GM12878 (cell line): ENCODE results near the gene MUC5B. TPM values are rescaled to one million over a fixed set of nuclear protein-coding genes. Genes with fewer than 3 reads are reported as not detected.
"Not testable (repeated sequence)": the region's sequence is repeated elsewhere in the genome, so short reads cannot be mapped to it uniquely, and the experiment has no call there.

Experiments
- ATAC-seq: fragments of 200-7000 bp; cut with Tn5 transposase; 3 replicates; pipeline ENCODE4 v1.9.1; 2020; ENCODE audit warnings: mild to moderate bottlenecking, moderate library complexity
- BruUV-seq: library from RNA; stranded (reverse); fragments of 400-500 nt; replicated peaks from 2 replicates; lab custom pipeline; 2021; lab: Mats Ljungman, UMichigan
- CTCF ChIA-PET: fragments of 300-600 bp; sonication (Branson Sonifier 250); formaldehyde crosslinking; extraction: SDS; loops from one replicate; lab custom pipeline; 2021; ENCODE audit warnings: inconsistent platforms; lab: Yijun Ruan, JAX
- POLR2A ChIA-PET: fragments of 350-600 bp; formaldehyde crosslinking; extraction: SDS; loops from one replicate; lab custom pipeline; 2021; ENCODE audit warnings: inconsistent platforms; lab: Charles Lee
- RAD21 ChIA-PET: fragments of 300-600 bp; sonication (Branson Sonifier 250); formaldehyde crosslinking; loops from one replicate; lab custom pipeline; 2023; ENCODE audit warnings: antibody characterized with exemption; ENCODE audit not compliant: unreplicated experiment; lab: Charles Lee
- SMC1A ChIA-PET: fragments of 300-600 bp; sonication (Branson Sonifier 250); formaldehyde crosslinking; loops from one replicate; lab custom pipeline; 2023; ENCODE audit not compliant: unreplicated experiment, uncharacterized antibody; lab: Charles Lee
- DNase-seq: peaks from one replicate; pipeline ENCODE4 v3.0.0-alpha.2; 2011; ENCODE audit warnings: low read depth, low spot score
- FAIRE-seq: peaks from 3 replicates; lab custom pipeline; 2011; peaks lifted over from hg19 to GRCh38; lab: Jason Lieb, UNC
- H2AFZ ChIP-seq: 2 replicates; pipeline ENCODE4 v1.6.0; 2011; ENCODE audit warnings: low read depth, low read length, control low read depth; ENCODE audit not compliant: control insufficient read depth
- H3K27ac ChIP-seq: 2 replicates; pipeline ENCODE4 v1.5.1; 2011; ENCODE audit warnings: control low read depth; ENCODE audit not compliant: control insufficient read depth, insufficient read depth
- H3K27me3 ChIP-seq, 2 experiments: replicated peaks in 1 of 2; 2 replicates each; pipeline versions ENCODE4 v1.6.0 to v1.6.1; 2011; ENCODE audit warnings: low read length in 1 of 2; ENCODE audit not compliant: control insufficient read depth in 2 of 2, insufficient read depth in 2 of 2
- H3K36me3 ChIP-seq, 2 experiments: 2 replicates each; pipeline ENCODE4 v1.5.1; 2011; ENCODE audit warnings: low read length in 1 of 2; ENCODE audit not compliant: control insufficient read depth in 2 of 2, insufficient read depth in 2 of 2
- H3K4me1 ChIP-seq: 2 replicates; pipeline ENCODE4 v1.6.1; 2011; ENCODE audit warnings: mild to moderate bottlenecking, low read length, moderate library complexity, mixed read lengths; ENCODE audit not compliant: control insufficient read depth, insufficient read depth
- H3K4me2 ChIP-seq: 2 replicates; pipeline ENCODE4 v1.6.0; 2011; ENCODE audit warnings: control low read depth; ENCODE audit not compliant: control insufficient read depth, insufficient read depth
- H3K4me3 ChIP-seq: fragments of 200-600 bp; sonication (generic); 2 replicates; pipeline ENCODE4 v1.5.1; 2016
- H3K79me2 ChIP-seq: 2 replicates; pipeline ENCODE4 v1.6.0; 2011; ENCODE audit warnings: low read length; ENCODE audit not compliant: control insufficient read depth, insufficient read depth
- H3K9ac ChIP-seq: 2 replicates; pipeline ENCODE4 v1.8.0; 2011; ENCODE audit warnings: low read length, control low read depth, mixed read lengths; ENCODE audit not compliant: control insufficient read depth, insufficient read depth
- H3K9me3 ChIP-seq: replicated peaks from 3 replicates; pipeline ENCODE4 v1.5.1; 2011; ENCODE audit warnings: mild to moderate bottlenecking, low read length; ENCODE audit not compliant: control insufficient read depth, insufficient read depth
- H4K20me1 ChIP-seq: 2 replicates; pipeline ENCODE4 v1.6.0; 2011; ENCODE audit not compliant: control insufficient read depth, insufficient read depth
- JUND ChIP-seq: IDR thresholded peaks from 2 replicates; pipeline ENCODE4 v1.6.1; 2012; ENCODE audit warnings: low read depth, mild to moderate bottlenecking, low read length, improper control_type of control experiment, moderate library complexity
- WGBS: methylation state at CpG from one replicate; pipeline ENCODE4 v1.1.6; 2016; ENCODE audit warnings: low lambda C conversion rate; ENCODE audit not compliant: insufficient replicate concordance, insufficient coverage; ENCODE audit errors: missing lambda C conversion rate; 5-methylcytosine and 5-hydroxymethylcytosine counted together
- in situ Hi-C: fragments of 300-500 bp; cut with MboI; formaldehyde crosslinking; loops from 9 replicates; pipeline ENCODE4 v1.14.3; 2018; ENCODE audit warnings: mixed read lengths
- intact Hi-C: fragments of 100-400 bp; cut with micrococcal nuclease; formaldehyde crosslinking; loops from one replicate; pipeline ENCODE4 v1.14.2; 2022; ENCODE audit not compliant: unreplicated experiment
- polyA plus RNA-seq, 11 experiments: library from polyadenylated mRNA; depleted of rRNA in 4 of 11; unstranded in 6 of 11; stranded (reverse) in 5 of 11; fragments of >200 nt; fragmentation: Nextera tagmentation in 4 of 11; fragmentation: Illumina TruSeq in 1 of 11; extraction: Ambion mirVana in 4 of 11; extraction: Trizol in 1 of 11; gene quantifications; 1 replicate in 1 of 11; 2 replicates in 10 of 11; pipeline versions ENCODE4 v1.2.1 to v1.2.3, GENCODE V29; 2011 to 2016; ENCODE audit warnings: inconsistent platforms in 2 of 11, missing spikeins in 2 of 11, low read depth in 1 of 11
- total RNA-seq, 4 experiments: library from RNA; depleted of rRNA in 3 of 4; stranded (reverse); fragments of >200 nt in 3 of 4; fragmentation: Illumina TruSeq in 1 of 4; extraction: Trizol in 1 of 4; gene quantifications; 2 replicates each; pipeline versions ENCODE4 v1.2.1 to v1.2.3, GENCODE V29; 2013 to 2021

The MUC5B gene
- total and polyA plus RNA-seq, 10 of the 15 experiments (the other 5 are each of a cell fraction or from before 2014, with no cell fraction given), result 1.5 TPM; not detected in 9

- Histone ChIP-seq H3K36me3 (no peaks in the 10 kb centered on the region), H3K9me3 (no peaks in the 10 kb centered on the region; the same call in 2 of the 3 replicates), H3K79me2 (no peaks in the 10 kb centered on the region), H3K27me3 (no peaks in the 10 kb centered on the region), H3K4me3 (no peak overlapping the region), H2AFZ (no peak overlapping the region), H3K9ac (no peak overlapping the region), H3K4me2 (no peak overlapping the region), H4K20me1 (no peaks in the 10 kb centered on the region), H3K4me1 (no peaks in the 10 kb centered on the region), H3K27ac (no peak overlapping the region)
- FAIRE-seq (no peak), DNase-seq (no peak), ATAC-seq (no peak)
- ChIA-PET POLR2A (no interaction called here), RAD21 (no interaction called here), SMC1A (no interaction called here), CTCF (no interaction called here)
- BruUV-seq, result no TSS peak
- WGBS, result 0% methylated on average over 2 of the region's 2 CpGs
- intact Hi-C loops (no loop called here), in situ Hi-C loops (loop anchor here (5.0 kb wide), 1 partner anchor 50 kb away; no protein-coding TSS in a partner anchor)
- TF ChIP-seq JUND, result no peak
These were observed 11.0 kb upstream of the MUC5B start for GRCh38 chr11:1211838-1212237.

GRCh38 chr11:1215826-1216225, 7.0 kb upstream of the MUC5B start:
- H4K20me1 ChIP-seq, in situ Hi-C loops, SMC1A ChIA-PET, H3K36me3 ChIP-seq, H3K9ac ChIP-seq, RAD21 ChIA-PET, H3K4me3 ChIP-seq, DNase-seq, H3K4me2 ChIP-seq, BruUV-seq, ATAC-seq, H3K9me3 ChIP-seq, H3K4me1 ChIP-seq, H3K27me3 ChIP-seq, intact Hi-C loops, FAIRE-seq, H3K79me2 ChIP-seq, POLR2A ChIA-PET, CTCF ChIA-PET, H2AFZ ChIP-seq, H3K27ac ChIP-seq: not testable (repeated sequence)
- 48% methylated on average over 8 of the region's 8 CpGs for WGBS
